Activated T-helper 1 cell treated with Interleukin-2 at 50 U/mL for 16 hours (primary cell): ENCODE measurements around the gene KRTAP17-1.
A peak's percentile ranks its signal among the peaks of the same experiment; 100 is the strongest.

Experiments used
- DNase-seq: peaks from one replicate; pipeline ENCODE4 v3.0.0-alpha.2; 2020; ENCODE audit warnings: low read depth

KRTAP17-1 gene

DNA sequence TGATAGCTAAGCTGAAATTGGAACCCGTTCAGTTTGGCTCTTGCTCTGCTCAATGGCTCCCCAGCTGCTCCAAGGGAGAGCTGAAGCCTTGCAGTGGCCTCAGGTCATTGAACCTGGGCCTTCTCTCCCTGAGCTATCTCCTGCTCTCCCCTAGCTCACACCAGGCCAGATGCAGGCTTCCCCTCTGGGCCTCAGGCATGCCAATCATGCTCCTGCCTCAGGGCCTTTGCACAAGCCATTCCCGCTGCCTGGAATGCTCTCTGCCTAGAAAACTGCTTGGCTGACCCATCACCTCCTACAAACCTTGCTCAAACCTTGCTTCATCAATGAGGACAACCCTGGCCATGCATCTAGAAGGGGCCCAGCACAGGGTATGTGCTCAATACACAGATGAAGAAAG, 16.7 kb upstream of the KRTAP17-1 start:
- DNase-seq = no peak

DNA sequence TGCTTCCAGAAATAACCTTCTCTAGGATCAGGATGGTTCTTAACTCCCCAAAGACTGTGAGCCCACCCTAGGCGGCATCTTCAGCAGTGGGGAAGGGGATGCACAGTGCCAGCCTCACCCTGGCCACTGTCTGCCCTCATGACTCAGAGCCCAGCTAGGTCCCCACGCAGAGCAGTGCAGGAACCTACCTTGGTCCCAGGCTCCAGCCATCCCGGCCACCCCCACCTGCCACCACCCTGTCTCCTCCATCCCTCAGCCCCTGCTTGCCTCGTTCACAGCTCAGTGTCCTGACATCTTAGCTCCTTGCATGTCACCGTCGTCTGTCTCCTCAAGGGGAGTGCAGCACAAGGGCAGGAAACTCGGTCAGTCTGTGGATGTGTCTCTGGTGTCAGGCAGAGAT, 16.1 kb upstream of the KRTAP17-1 start:
- no peak for DNase-seq

DNA sequence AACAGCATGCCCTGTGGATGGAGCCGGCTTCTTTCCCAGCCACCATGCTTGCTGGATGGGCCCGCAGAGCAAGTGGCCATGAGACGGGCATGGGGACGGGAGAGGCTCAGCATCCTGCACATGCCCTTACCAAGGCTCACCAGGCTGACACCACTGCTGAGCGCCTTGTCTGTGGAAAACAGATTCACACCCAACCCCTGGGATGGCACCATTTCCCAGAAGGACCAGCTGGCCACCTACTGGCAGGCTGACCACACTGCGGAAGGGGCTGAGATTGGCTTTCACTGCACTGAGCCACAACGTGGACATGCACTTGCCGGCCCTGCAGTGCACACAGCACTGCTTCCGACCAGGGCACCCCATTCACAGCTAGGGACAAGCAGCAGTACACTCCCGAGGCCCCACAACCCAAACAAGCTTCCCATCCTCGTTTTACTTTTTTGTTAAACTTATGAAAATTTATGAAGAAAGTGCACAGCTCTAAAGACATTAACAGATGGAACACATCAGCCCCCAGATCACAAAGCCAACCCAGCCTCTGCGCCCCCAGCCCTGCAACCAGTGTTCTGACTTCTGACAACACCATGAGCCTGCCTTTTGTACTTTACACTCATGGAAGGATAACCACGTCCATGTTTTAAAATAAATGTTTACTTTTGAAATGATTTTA, 13.9 kb upstream of the KRTAP17-1 start:
- DNase-seq = no peak

DNA sequence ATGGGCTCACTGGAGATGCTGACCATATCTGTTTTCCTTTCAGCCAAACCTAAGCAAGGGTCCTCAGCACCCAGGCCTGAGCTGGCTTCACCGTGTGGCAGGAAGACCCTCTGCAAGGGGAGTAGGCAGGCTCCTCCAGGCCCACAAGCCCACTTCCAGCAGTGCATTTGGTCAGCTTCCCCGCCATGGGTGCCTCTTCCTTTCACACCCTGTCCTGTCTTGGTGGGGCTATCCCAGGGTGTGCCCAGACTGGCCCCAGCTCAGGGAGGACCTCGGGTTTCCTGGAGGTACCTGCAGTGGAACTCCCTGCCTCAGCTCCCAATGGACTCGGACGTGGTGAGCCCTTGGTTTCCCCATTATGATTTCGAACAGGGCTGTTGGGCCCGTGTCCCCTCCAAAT, 12.7 kb upstream of the KRTAP17-1 start:
- no peak for DNase-seq

DNA sequence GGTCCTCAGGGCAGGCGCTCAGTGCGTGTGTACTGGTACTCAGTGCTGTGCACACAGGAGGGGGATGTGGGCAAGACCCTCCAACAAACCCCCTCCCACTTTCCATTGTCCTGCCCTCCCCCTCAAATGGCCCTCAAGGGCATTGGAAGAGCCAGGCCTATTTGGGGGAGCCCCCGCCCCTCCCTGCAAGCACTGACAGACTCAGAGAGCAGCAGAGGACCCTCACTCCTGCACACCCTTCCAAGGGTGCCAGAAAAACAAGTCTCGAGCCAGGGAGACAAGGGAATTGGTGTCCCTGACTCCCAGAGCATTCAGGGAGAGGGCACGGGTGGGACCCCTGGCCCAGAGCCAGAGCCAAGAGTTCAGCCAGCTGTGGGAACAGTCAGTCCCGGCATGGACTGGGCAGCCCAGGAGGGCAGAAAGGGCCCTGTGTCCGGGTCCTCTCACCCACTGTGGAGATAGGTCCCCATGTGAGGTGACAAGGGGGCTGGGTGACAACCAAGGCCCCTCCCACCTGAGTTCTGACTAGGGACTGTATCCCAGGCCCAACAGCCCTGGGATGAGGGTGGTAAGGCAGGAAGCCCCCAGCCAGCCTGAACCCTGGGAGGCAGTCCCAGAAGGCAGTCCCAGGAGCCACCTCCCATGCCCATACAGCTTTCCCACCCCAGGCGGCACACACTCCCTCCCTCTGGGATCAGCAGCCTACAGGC, 12.1 kb upstream of the KRTAP17-1 start:
- no peak for DNase-seq

DNA sequence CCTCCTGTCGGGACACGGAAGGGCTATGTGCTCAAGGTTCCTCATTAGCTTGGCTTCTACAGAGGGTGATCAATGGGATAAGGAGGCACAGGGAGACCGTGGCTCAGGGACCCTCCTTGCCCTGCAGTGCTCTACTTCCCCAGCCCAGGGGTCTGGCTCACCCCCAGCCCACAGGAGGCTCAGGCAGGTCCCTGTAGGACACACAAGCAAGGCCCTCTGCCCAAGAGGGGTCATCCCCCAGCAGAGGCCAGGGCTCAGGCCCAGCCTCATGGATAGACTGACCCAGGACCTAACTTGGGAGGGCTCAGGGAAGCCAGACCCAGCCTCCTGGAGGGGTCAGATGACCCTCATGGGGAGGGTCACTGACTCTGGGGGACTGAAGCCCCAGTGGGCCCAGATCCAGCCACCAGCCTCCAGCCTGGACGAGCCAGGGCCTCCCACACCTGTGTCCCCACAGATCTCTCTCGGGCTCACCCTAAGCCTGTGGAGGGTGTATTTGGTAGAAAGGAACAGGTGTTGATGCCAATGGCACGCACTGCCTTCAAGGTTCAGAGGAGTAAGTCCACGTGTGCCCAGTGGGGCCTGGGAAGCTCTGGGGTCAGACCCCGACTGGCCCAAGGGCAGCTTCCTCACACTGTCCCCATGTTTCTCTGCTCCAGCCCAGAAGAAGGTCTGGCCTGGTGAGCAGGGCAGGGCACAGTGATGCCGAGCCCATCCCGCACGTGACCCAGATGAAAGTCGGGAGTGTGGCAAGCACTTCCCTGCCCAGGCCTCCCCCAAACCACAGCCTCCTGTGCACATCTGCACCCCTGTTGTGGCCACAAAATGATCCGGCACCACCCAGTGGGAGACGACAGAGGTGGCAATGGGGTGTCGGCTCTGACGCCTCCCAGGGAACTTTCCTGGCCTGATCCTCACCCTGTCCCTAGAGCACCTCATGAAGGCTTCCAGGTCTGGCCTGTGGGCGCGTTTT, 10.9 kb upstream of the KRTAP17-1 start:
- no peak for DNase-seq

DNA sequence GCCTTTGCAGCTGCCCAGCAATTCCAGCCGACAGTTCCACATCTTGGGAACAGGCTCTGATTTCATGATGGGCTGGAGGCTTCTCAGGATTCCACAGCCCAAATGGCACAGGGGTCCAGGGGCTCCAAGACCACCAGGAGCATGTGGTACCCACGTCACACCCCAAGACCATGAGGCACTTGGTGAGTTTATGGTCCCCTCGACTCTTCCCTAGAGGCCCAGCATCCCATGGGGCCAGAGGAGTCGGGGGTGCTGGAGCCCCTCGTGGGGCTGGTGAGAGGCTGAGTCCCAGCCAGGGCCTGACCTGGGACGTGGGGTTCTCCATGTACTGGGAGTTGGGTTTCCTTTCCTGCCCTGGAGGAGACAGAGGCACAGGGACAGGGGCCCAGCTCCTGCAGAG, 10.1 kb upstream of the KRTAP17-1 start:
- DNase-seq = no peak

DNA sequence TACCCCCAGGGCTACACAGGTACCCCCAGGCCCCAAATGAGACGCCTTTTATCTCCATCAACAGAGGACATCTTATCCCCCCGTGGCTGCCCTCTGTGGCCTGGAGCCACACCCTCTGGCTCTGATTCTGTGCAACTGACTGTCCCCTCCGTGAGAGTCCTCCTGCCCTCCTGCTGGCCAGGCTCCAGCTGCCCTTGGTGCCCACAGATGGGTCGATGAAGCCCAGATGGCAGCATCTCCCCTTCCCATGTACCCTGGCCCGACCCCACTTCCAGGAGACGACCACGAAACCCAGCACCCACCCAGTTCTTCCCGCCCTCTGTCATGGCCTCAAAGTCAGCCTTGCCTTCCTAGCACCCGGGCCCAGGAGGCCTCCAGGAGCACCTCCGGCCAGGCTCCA, 9.6 kb upstream of the KRTAP17-1 start:
- DNase-seq = no peak

DNA sequence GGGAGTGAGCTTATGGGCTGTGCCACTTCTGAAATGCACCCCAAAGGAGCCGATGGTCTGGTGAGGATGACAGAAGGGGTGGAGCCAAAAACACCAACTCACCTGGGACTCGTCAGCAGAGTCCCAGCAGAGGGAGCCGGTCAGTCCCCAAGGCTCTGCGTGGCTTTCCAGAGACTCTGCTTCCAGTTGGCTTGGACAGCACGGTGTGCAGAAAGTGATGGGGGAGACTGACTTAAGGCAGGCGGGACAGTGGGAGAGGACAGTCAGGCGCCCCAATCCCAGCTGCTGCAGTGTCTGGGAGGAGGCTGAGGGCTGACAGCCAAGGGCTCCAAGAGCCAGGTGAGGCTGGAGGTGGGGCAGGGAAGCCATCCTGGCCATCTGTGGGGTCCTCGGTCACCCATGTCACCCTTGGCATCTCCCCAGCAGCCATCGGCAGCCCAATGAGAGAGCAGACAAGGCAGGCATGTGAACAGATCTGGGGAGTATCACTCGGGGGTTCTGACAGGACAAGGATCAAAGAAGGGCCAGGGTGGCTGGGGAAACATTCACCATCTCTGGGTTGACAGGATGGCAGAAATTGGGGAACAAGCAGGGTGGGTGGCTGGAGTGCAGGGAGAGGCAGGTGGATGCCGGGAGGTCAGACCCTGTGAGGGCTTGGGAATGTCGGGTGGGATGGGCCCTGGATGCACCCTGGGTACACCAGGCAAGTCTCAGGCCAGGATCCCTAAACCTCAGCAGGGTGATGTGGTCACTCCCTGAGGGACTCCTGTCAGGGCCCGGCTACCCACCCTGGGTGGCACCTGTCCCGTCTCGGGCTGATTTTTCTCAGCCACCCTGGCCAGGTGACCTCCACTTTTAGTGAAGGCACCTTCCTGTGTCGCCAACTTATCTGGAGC, 8.9 kb upstream of the KRTAP17-1 start:
- DNase-seq = no peak

DNA sequence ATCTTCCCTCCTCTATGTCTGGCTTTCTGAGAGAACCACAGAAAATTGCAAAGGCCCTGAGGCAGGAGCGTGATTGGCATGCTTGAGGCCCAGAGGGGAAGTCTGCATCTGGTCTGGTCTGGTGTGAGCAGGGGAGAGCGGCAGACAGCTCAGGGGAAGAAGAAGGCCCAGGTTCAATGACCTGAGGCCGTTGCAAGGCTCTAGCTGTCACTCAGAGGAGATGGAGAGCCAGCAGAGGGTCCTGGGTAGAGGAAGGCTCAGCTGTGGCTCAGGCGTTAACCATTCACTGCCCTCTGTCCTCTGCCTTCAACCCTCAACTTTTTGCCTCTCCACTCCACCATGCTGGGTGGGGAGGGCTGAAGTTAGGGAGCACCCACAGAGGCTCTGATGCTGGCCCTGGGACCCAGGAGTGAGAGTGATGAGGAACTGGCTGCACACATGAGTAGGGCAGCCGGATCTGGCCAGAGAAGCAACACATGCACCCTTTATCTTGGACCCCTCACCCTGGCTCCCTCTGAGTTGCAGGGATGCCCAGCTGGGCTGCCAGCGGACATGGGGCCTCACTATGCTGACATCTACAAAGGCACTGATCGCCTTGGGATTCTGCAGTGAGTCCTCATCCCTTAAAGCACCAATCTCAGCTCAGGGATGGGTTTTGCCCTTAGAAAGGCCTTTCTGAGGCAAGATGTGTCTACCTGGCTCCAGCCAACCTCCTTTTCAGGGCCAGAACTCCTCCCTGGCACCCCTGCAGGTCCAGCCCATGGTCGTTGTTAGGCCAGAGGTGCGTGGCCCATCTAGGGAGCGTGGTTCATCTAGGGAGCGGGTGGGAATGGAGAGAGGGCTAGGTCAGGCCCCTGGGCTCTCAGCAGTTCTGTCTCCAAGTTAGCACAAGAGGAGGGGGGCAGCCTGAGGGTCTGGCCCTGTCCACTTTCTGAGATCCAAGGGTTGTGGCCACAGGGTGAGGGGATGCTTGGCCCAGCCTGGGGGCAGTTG, 7.7 kb upstream of the KRTAP17-1 start:
- DNase-seq = no peak

DNA sequence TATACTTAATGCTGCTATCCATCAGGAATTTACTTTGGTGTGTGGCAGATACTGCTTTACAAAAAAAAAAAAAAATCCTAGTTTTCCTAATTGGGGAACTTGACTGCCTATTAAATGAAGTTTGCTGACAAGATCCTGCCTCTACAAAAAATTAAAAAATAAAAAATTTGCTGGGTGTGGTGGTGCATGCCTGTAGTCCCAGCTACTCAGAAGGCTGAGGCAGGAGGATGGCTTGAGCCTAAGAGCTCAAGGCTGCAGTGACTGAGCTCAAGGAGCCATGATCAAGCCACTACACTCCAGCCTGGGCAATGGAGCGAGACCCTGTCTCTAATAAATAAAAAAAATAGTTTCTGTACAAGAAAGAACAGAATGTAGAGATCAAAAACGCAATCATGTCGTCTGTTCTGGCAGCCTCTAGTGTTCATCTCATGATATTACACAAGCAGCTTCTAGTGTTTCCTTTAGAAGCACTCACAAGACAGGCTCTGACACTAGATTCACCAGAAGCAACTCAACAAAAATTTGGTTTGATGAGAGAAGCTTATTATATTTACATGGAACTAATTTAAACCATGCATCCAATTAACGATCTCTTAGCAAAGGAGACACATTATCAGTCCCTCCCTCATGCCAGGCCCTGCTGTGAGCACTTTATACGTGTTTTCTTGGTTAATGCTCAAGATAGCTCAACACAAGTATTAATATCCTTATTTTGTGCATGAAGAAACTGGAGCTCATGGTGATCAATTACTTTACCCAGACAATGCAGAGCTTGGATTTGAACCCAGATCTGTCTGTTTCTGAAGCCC, 6.8 kb upstream of the KRTAP17-1 start:
- DNase-seq = no peak

DNA sequence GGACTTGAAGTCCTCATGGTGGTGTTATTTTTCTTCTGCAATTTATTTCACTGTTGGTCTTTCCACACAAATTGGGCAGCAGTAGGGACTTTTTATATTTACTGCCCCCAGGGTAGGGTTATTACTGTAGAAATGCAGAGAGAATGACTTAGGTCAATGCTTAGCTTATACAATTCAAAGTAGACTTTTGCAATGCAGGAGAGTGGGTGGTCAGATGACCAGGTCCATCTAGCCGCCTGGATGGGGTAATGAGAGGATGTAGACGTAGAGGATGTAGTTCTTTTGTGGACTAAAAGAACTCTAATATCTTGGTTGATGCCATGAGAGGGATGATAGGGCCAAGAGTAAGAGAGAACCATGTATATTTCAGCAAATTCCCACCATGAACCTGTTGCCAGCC, 2.7 kb upstream of the KRTAP17-1 start:
- DNase-seq = no peak

DNA sequence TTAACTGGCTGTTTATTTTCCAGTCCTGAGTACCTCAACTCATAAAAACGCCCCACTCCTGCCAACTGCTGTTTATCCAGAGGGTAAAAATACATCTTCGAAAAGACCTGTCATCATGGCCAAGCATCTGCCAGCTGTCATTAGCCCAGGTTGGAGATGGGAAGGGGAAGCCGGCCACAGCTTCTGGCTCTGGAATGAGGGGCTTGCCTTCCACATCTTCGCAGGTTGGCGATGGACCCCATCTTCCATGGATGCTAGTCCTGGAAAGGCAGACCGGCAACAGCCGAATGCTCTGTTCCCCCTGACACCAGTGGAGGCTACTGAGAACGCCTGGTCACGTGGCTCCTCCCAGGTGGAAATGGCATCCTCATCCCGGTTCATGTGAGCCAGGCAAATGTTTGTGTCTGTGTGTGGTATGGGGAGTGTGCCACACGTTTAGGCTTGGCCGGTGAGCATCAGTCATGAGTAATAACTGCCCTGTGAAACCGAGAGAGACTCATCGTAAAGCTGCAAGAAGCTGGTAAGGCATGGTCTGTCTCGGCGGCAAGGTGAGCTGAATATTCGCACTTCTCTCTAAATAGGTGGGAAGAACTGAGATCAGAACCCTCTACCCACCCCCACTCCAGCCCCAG, 420 bp upstream of the KRTAP17-1 start:
- DNase-seq = no peak

DNA sequence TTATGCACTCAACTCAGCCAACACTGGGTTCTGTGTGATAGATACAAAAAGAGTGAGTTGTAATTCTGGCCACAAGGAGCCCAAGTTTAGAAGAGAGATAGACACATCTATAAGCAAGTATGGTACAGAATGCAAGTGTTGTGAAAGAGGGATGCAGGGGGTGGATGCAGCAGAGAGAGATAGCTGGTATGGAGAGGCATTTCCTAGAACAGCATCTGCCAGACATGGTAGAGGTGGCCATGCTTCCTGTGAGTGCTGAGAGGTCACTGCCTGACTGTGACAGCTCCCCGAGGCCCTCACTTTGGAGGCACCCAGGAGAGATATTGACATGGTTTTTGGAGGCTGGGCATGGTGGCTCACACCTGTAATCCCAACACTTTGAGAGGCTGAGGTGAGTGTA, 4.4 kb downstream of the KRTAP17-1 start:
- DNase-seq = no peak

DNA sequence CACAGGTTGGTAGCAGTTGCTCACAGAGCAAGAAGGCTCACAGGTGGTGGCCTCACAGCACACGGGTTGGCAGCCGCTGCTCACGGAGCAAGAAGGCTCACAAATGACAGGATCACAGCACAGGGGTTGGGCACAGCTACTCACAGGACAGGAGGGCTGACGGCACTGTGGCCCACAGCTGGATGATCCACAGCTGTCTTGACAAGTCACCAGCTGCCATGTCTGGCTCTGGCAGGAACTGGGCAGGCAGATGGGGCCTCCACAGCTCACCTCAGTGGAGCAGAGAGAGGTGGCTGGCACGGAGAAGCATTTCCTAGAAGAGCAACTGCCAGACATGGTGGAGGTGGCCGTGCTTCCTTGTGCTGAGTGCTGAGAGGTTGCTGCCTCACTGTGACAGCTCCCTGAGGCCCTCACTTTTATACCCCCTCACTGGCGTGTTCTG, 6.6 kb downstream of the KRTAP17-1 start, which contains the start of gene KRTAP16-1:
TSS of gene KRTAP16-1 (minus strand) at position 392 of the 442 bp plus-strand sequence. CDS start at position 336, 56 bp downstream.
- DNase-seq = peak; percentile 45

DNA sequence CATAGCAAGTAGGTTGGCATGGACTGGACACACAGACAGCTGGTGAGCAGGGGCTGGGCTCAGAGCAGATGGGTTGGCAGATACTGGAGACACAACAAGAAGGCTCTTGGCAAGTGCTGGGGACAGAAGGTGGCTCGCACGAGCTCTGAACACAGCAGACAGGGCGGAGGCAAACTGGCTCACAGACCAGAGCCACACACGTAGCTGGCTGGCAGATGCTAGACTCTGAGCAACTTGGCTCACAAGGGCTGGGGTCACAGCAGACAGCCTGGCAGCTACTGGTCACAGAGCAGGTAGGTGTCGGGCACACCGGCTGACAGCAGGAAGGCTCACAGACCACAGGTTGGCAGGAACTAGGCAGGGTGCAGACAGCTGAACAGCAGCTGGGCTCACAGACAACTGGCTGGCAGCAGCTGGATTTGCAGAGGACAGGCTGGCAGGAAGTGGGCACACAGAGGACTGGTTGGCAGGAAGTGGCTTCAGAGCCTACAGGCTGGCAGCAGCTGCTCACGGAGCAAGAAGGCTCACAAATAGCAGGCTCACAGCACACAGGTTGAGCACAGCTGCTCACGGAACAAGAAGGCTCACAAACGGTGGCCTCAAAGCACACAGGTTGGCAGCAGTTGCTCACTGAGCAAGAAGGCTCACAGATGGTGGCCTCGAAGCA, 7.1 kb downstream of the KRTAP17-1 start:
- DNase-seq = peak; percentile 76

DNA sequence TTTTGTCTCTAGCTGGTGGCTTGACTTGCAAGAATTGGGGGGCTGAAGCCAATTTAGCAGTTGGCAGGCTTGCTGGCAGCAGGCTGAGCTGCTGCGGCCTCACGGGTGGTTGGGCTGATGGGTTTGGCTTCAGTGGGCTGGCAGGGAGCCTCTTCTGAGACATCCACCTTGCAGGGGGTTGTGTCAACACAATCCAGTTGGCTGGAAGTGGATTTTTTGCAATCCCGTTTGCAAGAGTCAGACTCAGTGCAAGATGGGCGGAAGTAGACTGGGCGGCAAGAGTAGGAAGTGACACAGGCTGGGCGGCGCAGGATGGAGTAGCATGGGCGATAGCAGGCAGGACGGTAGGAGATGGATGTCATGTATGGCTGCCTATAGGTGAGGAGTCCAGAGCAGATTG, 7.9 kb downstream of the KRTAP17-1 start:
- DNase-seq = no peak

DNA sequence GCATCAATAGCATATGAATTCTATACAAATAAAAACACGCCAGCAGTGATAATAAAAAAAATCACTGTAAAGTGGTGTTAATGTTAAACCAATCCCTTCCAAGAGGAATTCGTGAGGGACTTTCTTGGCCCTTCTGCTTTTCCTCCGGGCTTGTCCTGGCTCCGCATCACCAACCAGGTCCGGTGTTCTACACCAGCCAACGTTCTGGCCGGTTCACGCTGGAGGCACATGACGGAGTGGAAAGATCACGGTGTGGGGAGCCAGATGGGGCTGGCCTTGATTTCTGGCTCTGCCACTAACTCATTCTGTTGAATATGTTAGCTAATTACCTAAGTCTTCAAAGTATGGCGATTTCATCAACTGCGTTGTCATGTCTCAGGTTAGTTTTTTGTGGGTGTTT, 11.4 kb downstream of the KRTAP17-1 start:
- no peak for DNase-seq
